Posterior cingulate gyrus (tissue), 11 donors: ENCODE results near the gene MIA.
"Not testable (repeated sequence)": the region's sequence is repeated elsewhere in the genome, so short reads cannot be mapped to it uniquely, and the experiment has no call there.

Source experiments
- DNase-seq, 10 donors: peaks; one replicate each; pipeline versions ENCODE4 v3.0.0 to v3.0.0-alpha.2; 2020 to 2021; ENCODE audit warnings: mixed read lengths in 3 of 10
- intact Hi-C: fragments of 100-400 bp; cut with DNase I; formaldehyde crosslinking; loops from one replicate; pipeline ENCODE4 v1.15.1; 2023

Gene MIA

DNA sequence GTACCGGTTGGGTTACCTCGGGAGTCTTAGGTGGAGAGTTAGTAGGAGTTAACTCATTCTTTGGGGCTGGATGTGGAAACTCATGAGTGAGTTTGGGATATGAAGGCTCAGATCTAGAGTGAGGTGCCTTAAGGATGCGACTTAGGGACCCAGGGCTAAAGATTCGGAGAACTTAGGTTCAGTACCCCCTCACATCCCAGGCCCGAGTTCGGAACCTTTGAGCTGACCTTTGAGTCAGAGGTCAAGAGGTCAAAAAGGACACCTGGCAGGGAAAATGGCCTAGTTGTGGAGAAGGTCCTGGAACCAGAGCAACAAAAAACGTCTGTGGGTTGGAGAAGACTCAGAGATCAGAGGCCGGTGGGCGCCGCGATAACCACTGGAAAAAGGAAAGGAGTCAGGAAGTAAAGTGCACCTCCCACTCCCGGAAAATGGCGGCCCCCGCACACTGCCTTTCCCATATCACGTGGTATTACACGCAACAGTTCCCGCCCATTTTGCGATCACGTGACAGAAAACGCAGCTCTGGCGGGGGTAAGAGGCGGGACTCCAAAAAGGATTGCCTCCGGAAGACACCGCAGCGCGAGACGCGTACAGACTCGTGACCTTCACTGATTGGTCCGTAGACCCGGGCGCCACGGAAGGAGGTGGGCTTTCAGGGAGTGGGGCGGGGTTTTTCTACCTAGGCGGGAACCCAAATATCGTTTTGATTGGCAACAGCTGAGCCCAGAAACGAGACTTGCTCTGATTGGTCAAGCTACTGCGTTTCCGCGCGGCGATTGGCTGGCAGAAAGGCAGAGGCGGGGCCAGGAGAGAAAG, 25.1 kb upstream of the MIA start, which contains the start of gene ACTMAP:
TSS of gene ACTMAP (minus strand) at position 420 of the 816 bp plus-strand sequence. CDS start 674 bp downstream, outside the sequence.
- DNase-seq, result peak; percentile 100
- intact Hi-C loops, result loop anchor here (2.0 kb wide), 1 partner anchor 33 kb away; the partner anchor contains the start of genes COQ8B and ITPKC

DNA sequence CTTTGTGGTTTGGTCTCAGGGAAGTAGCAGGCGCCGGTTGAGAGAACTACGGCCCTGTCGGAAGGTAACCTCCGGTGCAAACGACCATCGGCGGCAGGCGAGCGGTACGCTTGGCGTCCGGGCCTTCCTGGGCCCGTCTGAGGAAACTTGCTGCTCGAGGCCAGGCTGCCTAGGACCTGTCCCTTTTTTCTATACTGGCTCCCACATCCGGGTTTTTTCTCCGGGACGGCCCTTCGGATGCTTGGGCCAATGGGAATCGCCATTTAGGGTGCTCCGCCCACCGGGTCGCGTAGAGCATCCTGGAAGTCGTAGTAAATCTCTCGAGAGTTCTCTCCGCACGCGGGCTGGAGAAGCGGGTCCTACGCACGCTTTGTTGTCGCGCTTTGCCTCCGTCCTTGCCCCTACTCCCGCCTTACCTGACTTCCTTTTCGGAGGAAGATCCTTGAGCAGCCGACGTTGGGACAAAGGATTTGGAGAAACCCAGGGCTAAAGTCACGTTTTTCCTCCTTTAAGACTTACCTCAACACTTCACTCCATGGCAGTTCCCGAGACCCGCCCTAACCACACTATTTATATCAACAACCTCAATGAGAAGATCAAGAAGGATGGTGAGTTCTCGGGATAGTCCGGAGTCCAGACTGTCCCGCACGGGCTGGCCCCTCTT, 24.3 kb upstream of the MIA start, which contains the start of gene SNRPA:
TSS of gene SNRPA (plus strand) at position 330 of the 664 bp plus-strand sequence. CDS start at position 536, 206 bp downstream.
- intact Hi-C loops, result loop anchor here (1.0 to 2.0 kb wide), 2 partner anchors 34 to 48 kb away; partner anchors contain the start of genes COQ8B, EGLN2 and ITPKC
- DNase-seq, result peak; percentile 95 to 99 (median 97)

DNA sequence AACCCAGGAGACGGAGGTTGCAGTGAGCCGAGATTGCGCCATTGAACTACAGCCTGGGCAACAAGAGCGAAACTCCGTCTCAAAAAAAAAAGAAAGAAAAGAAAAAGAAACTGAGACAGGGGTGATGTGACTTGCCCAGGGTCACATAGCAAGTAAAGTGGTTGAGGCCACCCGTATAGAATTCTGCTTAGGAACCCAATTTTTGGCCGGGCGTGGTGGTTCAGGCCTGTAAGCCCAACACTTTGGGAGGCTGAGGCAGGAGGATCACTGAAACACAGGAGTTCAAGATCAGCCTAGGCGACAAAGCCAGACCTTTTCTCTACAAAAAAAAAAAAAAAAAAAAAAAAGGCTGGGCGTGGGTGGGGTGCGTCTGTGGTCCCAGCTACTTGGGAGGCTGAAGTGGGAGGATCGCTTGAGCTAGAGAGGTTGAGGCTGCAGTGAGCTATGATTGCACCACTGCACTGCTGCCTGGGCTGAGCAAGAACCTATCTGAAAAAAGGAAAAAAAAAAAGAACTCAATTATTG, 23.0 kb upstream of the MIA start:
- intact Hi-C loops, result no loop called here
- DNase-seq, result no peak

DNA sequence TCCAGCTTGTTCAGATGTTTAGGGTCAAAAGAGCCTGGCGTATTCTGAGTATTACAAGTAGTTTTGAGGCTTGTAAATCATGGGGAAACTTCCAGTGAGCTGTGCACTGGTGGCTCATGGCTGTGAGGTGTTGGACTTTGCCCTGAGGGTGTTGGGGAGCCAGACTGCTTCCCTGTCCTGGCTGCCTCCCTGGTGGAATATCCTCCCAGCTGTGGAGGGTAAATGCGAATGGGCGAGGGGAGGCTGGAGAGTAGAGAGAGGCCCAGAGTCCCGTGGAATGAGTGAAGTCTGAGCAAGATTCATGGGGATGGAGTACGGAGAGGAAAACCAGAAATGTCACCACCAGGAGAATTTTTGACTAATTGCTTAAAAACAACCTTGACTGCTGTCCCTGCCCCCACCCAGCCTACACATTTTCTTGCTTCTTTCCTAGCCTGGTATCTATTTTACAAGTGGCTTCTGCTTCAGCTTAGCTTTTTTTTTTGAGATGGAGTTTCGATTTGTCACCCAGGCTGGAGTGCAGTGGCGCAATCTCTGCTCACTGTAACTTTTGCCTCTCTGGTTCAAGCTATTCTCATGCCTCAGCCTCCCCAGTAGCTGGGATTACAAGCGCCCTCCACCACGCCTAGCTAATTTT, 20.6 kb upstream of the MIA start:
- intact Hi-C loops, result no loop called here
- DNase-seq, result peak in 1 of 10 donors; percentile 32

DNA sequence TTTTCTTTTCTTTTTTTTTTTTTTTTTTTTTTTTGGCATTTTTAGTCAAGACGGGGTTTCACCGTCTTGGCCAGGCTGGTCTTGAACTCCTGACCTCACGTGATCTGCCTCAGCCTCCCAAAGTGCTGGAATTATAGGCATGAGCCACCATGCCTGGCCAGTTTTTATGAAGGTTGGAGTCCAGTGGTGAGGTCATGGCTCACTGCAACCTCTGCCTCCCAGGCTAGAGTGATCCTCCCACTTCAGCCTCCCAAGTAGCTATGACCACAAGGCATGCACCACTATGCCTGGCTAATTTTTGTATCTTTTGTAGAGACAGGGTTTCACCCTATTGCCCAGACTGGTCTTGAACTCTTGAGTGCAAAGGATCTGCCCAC, 20.1 kb upstream of the MIA start:
- DNase-seq, result no peak
- intact Hi-C loops, result no loop called here

DNA sequence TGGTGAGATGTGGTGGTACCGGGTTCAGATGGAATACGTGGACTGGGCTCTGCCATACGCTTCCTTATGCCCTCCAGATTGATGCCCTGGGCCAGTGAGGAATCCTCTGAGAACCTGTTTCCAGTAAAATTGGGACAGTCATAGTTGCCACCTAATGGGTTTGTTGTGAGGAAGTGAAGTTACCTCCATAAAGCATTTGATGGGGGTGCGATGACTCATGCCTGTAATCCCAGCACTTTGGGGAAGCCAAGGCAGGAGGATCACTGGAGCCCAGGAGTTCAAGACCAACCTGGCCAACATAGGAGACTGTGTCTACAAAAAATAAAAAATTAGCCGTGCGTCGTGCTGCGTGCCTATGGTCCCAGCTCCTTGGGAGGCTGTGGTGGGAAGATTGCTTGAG, 19.5 kb upstream of the MIA start:
- no peak for DNase-seq
- intact Hi-C loops, result no loop called here

DNA sequence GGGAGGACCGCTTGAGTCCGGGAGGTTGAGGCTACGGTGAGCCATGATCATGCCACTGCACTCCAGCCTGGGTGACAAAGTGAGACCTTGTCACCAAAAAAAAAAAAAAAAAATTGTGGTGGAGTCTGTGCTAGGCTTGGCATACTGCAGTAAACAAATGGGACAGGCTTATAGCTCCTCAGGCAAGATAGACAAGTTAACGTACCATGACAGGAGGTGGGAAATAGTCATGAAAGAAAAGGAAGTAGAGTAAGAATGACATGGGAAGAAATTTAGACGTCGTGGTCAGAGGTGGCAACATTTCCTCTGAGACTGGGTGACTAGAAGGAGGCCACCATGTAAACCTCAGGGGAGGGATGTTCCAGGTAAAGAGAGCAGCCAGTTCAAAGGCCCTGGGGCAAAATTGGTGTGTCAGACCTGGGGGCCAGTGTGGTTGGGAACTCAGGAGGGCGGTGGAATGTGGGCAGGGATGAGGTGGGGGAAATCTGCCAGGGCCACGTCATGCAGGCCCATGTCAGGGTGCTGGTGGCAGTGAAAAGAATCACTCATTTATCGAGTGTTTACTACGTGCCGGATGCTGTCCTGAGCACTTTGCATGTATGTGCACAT, 18.7 kb upstream of the MIA start:
- no peak for DNase-seq
- intact Hi-C loops, result no loop called here

DNA sequence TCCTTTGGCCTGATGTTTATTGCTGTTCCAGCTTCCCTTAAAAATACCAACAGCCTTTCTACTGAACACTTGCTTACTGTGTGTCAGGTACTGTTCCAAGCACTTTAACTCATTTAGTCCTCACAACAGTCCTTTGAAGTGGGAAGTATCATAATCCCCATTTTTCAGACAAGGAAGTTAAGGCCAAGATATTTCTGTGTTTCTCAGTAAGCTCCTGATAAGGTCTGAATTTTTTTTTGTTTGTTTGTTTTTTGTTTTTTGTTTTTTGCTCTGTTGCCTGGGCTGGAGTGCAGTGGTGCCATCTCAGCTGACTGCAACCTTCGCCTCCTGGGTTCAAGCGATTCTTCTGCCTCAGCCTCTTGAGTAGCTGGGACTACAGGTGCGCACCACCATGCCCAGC, 16.8 kb upstream of the MIA start:
- intact Hi-C loops, result no loop called here
- DNase-seq, result no peak

DNA sequence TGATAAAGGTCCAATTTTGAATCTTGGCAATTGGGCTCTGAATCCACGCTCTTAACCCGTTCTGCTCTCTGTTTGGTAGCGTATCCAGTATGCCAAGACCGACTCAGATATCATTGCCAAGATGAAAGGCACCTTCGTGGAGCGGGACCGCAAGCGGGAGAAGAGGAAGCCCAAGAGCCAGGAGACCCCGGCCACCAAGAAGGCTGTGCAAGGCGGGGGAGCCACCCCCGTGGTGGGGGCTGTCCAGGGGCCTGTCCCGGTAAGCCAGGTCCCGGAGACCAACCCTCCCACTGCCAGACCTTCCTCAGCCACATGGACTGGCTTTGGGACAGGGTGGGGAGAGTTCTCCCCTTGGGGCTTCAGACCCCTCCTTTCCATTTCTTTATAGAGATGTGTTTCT, 16.0 kb upstream of the MIA start:
- intact Hi-C loops, result no loop called here
- no peak for DNase-seq

DNA sequence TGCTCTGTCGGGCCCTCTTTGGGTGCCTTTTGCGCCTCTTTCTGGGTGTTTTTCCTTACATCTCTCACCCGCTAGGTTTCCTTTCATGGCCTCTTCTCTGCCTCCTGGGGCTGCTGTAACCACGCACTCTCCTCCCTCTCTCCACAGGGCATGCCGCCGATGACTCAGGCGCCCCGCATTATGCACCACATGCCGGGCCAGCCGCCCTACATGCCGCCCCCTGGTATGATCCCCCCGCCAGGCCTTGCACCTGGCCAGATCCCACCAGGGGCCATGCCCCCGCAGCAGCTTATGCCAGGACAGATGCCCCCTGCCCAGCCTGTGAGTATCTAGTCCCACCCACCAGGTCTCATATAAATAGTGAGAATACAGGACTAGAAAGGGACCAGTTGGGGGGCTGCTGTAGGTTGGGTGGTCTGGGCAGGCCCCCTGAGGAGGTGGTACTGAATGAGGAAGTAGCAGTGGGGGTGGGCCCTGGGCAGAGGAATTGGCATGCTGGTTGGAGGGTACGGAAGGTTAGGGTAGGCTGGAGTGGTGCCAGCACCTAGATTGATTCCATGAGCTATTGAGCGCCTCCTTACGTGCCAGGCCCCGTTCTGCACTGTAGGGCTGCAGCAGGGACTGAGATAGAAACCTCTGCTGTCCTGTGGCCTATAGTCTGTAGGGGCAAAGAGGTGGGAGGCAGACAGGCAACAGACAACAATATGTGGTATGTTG, 12.4 kb upstream of the MIA start:
- DNase-seq, result no peak
- intact Hi-C loops, result no loop called here

DNA sequence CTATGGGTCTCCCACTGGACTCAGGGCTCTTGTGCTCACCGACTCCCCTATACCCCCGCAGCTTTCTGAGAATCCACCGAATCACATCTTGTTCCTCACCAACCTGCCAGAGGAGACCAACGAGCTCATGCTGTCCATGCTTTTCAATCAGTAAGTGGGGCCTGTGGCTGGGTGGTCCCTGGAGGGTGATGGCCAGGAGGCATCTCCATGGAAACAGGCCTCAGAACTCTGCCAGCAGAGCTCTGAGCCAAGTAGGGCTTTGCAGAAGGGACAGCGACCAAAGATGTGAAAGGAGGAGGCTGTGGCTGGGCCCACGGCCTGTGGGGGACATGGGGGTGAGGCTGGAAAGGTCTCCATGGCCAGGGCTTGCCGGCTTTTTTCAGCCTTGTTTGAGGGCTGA, 11.8 kb upstream of the MIA start:
- no peak for DNase-seq
- intact Hi-C loops, result no loop called here

DNA sequence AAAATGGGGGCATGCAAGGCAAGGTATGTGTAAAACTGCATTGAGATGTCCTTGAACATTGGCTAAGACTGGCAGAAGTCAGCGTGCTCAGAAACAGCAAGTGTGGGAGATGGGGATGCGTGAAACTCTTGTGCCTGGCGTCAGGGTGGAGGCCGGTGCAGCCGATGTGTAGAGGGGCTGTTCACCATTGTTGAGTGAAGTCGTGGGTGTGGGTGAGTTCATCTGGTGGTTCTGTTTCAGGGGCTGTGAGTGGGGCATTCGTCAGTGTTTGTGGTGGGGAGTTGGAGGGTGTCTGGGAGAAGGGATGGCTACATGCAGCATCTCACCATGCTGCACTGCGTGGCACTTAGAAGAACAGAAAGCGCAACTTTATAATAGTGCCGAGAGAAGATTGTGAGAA, 11.4 kb upstream of the MIA start:
- intact Hi-C loops, result no loop called here
- DNase-seq, result no peak

DNA sequence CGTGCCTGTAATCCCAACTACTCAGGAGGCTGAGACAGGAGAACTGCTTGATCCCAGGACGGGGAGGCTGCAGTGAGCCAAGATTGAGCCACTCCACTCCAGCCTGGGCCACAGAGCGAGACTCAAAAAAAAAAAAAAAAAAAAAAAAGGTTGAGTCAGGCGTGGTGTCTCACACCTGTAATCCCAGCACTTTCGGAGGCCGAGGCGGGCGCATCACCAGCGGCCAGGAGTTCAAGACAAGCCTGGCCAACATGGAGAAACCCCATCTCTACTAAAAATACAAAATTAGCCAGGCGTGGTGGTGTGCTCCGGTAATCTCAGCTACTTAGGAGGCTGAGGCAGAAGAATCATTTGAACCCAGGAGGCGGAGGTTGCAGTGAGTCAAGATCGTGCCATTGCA, 8.9 kb upstream of the MIA start:
- intact Hi-C loops, DNase-seq: not testable (repeated sequence)

DNA sequence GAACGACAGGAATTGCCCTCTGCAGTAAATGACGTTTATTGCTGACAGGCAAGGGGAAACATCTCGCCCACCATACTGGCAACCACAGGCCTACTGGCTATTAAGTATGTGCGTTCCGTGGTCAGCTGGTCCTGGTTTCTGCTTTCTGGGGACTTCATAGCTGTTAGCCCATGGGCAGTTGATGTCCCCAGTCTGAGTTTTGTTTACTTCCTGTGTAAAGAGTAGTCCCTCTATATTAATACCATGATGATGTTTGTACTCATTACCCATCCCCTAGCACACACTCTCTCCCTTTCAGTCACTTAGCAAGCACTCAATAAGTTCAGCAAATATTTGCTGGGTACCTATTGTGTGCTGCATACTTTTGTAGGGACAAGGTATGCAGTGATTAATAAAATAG, 6.5 kb upstream of the MIA start:
- intact Hi-C loops, result no loop called here
- no peak for DNase-seq

DNA sequence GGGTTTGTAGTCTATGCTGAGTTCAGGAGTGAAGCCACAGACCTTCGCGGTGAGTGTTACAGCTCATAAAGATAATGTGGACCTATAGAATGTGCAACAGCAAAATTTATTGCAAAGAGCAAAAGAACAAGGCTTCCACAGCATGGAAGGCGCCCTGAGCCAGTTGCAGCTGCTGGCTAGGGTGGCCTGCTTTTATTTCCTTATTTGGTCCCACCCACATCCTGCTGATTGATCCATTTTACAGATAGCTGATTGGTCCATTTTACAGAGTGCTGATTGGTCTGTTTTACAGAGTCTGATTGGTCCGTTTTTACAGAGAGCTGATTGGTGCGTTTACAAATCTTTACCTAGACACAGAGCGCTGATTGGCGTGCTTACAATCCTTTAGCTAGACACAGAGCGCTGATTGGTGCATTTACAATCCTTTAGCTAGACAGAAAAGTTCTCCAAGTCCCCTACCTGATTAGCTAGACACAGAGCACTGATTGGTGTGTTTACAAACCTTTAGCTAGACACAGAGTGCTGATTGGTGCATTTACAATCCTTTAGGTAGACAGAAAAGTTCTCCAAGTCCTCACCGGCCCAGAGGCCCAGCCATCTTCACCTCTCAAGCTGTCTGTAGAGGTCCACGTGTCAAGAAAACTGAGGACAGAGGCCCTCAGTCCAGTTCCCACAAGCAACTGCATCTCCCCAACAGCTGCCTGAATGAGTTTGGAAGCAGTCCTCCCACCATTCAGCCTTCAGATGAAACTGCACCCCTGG, 4.0 kb upstream of the MIA start:
- DNase-seq, intact Hi-C loops: not testable (repeated sequence)

DNA sequence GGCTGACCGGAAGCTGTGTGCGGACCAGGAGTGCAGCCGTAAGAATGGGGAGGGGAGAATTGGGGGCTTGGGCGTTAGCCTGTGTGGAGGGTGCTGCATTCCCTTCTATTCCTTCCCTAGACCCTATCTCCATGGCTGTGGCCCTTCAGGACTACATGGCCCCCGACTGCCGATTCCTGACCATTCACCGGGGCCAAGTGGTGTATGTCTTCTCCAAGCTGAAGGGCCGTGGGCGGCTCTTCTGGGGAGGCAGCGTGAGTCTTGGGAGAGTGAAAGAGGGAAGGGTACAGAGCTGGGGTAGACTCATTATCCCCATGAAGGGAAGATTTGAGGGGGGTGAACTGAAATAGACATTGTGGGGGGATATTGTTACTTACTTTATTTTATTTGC, 306 bp downstream of the MIA start:
- no peak for DNase-seq
- intact Hi-C loops, result no loop called here

DNA sequence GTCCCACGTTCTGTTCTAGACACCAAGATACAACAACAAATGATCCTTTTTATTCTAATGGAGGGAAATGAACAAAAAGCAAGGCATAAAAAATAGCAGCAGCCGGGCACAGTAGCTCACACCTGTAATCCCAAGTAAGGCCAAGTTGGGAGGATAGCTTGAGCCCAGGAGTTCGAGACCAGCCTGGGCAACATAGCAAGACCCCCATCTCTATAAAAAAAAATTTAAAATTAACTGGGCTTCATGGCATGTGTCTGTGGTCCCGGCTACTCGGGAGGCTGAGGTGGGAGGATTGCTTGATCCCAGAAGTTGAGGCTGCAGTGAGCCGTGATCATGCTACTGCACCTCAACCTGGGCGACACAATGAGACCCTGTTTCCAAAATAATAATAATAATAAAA, 1.0 kb downstream of the MIA start:
- no peak for DNase-seq
- intact Hi-C loops, result no loop called here

DNA sequence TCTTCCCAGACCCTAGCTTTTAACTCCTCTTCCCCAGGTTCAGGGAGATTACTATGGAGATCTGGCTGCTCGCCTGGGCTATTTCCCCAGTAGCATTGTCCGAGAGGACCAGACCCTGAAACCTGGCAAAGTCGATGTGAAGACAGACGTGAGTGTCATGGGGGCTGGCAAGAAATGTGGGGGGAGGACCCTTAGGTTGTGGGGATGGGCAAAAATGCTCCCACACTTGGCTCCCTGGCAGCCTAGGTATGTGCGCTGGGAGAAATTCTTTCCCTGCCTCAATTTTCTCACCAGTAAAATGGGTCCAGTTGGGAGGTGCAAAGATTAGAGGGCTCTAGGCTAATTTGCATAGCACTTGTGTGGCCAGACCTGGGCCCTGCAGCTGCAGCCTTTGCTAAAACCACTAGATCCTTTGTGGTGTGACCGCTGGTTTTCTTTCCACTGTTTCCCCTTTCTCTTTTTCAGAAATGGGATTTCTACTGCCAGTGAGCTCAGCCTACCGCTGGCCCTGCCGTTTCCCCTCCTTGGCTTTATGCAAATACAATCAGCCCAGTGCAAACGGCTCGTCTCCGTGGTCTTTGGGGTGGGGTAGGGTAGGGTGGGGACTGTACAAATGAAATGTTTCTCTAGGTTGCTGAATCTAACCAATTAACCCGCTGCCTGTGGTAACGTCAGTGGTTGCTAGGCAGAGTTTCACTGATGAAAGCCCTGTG, 1.8 kb downstream of the MIA start:
- DNase-seq, result peak; percentile 69 to 96 (median 90)
- intact Hi-C loops, result no loop called here

DNA sequence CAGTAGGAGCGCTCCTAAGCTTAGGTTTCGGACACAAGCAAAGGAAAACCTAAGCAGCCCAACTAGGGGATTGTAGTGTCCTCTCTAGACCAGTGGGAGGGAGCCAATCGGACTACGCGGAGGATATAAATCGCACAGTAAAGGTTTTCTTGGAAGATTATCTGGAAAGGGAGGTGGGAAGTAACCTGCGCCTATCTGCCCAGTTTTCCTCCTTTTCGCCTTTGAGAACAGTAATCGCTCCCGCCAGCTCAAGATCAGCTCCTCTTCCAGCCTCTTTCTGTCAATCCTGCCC, 2.3 kb downstream of the MIA start:
- DNase-seq, result no peak
- intact Hi-C loops, result no loop called here
